ENCODE results near the gene DSN1.
A peak's percentile ranks its signal among the peaks of the same experiment; 100 is the strongest.

The DSN1 gene

DNA sequence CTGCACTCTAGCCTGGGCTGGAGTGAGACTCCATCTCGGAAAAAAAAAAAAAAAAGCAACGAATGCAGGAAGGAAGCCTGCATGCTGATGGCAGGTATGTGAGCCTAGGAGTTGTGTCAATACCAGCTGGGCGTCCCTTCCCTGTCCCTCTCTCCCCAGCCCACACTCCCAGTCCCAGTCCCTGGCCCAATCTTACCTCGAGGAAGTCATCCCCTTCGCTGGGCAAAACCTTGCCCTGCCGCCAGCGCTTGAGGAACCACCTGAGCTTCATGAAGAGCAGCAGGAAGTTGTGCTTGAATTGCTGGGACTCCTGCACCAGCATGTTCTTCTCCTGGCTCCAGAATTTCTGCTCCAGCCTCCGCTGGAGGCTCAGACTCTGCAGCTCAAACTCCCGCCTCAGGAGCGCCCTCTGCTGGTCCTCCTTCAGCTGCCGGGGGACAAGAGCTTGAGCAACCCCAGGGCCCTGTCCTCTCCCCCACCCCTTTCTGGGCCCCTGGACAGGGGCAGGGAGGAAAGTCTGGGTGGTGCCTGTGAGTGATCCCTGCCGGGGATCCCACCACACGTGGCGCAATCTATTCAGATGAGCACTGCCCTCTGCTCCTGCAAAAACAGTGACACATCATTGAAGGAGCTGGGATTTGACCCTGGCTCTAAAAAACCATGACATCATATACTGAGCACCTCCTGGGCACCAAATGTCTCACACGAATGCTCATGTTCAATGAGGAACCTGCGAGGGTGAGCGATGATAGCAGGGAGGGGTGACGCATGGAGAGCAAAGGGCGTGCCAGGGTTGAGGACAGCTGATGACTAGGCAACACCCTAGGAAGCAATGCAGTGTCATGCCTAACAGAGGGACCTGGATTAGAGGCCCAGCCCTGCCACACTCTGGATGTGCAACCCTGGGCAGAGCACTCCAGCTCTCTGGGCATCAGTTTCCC is 35.0 kb upstream of the DSN1 start:
- TF ChIP-seq, protein P1, sequence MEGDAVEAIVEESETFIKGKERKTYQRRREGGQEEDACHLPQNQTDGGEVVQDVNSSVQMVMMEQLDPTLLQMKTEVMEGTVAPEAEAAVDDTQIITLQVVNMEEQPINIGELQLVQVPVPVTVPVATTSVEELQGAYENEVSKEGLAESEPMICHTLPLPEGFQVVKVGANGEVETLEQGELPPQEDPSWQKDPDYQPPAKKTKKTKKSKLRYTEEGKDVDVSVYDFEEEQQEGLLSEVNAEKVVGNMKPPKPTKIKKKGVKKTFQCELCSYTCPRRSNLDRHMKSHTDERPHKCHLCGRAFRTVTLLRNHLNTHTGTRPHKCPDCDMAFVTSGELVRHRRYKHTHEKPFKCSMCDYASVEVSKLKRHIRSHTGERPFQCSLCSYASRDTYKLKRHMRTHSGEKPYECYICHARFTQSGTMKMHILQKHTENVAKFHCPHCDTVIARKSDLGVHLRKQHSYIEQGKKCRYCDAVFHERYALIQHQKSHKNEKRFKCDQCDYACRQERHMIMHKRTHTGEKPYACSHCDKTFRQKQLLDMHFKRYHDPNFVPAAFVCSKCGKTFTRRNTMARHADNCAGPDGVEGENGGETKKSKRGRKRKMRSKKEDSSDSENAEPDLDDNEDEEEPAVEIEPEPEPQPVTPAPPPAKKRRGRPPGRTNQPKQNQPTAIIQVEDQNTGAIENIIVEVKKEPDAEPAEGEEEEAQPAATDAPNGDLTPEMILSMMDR (IDR thresholded peaks at IDR 0.05; ENCODE audit: low read depth, low read length) = peak; percentile 87
- Histone ChIP-seq H3K9me3 (no peaks in the 10 kb centered on the region), H3K36me3 (peaks cover 80% of the 10 kb centered on the region), H3K4me1 (no peaks in the 10 kb centered on the region), H3K4me3 (ENCODE audit: low read depth, low read length) (no peak overlapping the region), H3K27me3 (no peaks in the 10 kb centered on the region)
- peak; percentile 75 for DNase-seq

DNA sequence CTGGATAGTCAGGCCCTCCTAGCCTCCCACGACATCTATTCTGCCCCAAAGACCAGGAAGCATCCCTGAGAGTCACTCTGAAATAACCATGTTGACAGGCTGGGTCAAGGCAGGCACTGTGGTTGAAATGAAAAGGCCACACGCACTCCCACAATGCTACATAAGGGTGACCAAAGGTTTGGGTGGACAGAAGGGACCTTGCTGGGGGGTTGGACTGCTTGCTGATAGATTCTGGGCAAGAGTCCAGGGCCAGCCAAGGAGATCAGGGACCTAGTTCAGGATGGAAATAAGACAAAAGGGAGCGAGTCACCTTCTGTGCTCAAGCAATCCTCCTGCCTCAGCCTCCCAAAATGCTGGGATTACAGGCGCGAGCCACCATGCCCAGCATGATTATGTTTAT is 32.5 kb upstream of the DSN1 start:
- Histone ChIP-seq H3K27me3 (no peaks in the 10 kb centered on the region), H3K4me1 (no peaks in the 10 kb centered on the region), H3K9me3 (no peaks in the 10 kb centered on the region), H3K4me3 (ENCODE audit: low read depth, low read length) (no peak overlapping the region), H3K36me3 (peaks cover 87% of the 10 kb centered on the region)
- TF ChIP-seq, protein P1 (IDR thresholded peaks at IDR 0.05; ENCODE audit: low read depth, low read length) = no peak
- DNase-seq = no peak

DNA sequence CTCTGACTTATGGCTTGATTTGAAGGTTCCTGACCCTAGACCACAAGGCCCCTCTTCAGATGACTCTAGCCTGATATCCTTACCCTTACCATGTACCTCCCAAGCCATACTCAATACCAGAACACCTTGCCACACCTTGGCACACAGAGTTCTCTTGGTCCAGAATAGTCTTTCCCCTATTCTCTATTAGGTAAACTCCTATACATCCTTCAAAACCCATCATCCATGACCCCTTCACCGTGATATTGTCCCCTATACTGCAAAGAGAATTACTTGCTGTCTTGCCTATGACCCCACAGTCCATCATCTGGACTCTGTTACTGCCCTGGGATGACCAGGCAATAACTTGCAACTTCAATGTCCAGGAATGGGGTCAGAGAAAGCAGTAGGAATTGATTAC is 31.8 kb upstream of the DSN1 start:
- TF ChIP-seq, protein P1 (IDR thresholded peaks at IDR 0.05; ENCODE audit: low read depth, low read length) = no peak
- peaks cover 87% of the 10 kb centered on the region for H3K36me3 ChIP-seq
- H3K4me3 ChIP-seq (ENCODE audit: low read depth, low read length) = no peak overlapping the region

DNA sequence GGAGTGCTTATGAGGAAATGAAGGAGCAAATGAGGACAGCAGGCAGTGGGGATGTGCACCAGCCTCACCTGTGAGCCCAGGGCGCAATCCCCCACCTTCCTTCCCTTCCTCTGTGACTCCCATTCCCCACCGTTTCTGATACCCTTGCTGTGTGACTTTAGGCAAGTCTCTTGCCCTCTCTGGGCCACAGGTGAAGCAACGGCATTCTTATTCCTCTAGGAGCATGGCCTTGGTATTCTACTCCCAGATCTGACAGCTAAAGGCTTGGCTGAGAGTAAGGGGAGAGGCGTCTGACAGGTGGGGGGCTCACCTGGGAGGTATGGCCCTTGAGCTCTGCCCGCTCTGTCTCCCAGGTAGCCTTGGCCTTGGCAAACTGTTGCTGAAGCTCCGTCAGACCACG is 30.9 kb upstream of the DSN1 start:
- H3K9me3 ChIP-seq = no peaks in the 10 kb centered on the region
- H3K36me3 ChIP-seq = peaks cover 89% of the 10 kb centered on the region
- H3K4me1 ChIP-seq = no peaks in the 10 kb centered on the region
- no peak overlapping the region for H3K4me3 ChIP-seq (ENCODE audit: low read depth, low read length)
- no peaks in the 10 kb centered on the region for H3K27me3 ChIP-seq
- TF ChIP-seq, protein P1 (IDR thresholded peaks at IDR 0.05; ENCODE audit: low read depth, low read length) = no peak
- DNase-seq = no peak

More for the DNA sequence above, 31.8 kb upstream of the DSN1 start:
- Histone ChIP-seq H3K27me3 (no peaks in the 10 kb centered on the region), H3K9me3 (no peaks in the 10 kb centered on the region), H3K4me1 (no peaks in the 10 kb centered on the region)
- no peak for DNase-seq

DNA sequence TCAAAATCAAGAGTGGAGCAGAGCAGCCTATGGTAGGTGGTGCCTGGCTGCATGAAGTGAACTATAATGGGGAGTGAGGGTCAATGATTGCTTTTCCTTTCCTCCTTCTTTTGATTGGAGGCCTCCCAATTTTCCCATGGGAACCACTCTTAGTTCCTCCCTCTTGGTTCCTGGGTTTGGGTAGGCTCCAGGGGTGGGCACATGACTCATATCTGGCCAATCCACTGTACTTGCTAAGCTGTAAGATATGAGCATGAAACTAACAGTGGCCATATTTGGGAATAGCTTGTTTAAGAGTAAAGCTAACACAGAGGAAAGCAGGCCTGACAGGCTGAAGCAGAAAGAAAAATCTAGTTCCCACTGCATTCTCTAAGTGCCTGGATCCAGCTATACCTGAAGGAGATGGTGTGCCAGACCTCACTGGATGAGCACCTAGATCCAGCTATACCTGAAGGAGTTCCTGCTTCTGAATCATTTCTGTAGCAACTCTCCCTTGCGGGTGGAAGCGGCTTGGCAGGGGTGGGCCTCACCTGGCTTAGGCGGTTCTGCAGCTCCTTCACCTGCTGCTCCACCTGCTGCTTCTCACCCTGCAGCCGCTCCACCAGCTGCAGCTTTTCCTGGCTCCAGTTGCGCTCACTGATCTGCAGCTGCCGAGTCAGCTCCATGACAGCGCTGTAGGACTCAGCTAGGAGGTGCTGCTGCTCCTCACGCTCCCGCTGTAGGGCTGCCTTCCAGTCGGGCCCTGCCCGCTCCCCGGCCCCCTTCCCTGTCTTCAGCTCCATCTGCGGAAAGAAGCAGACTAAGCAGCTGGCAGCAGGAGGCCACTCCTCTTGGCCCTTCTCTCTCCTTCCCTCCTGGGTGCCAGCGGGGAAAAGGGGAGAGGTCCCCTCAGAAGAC is 29.0 kb upstream of the DSN1 start:
- H3K4me1 ChIP-seq = no peaks in the 10 kb centered on the region
- DNase-seq = no peak
- TF ChIP-seq, protein P1 (IDR thresholded peaks at IDR 0.05; ENCODE audit: low read depth, low read length) = no peak
- H3K4me3 ChIP-seq (ENCODE audit: low read depth, low read length) = no peak overlapping the region
- H3K36me3 ChIP-seq = peaks cover 89% of the 10 kb centered on the region
- no peaks in the 10 kb centered on the region for H3K9me3 ChIP-seq
- H3K27me3 ChIP-seq = no peaks in the 10 kb centered on the region

All from BE2C (cell line).